Activated gamma-delta T cell treated with anti-CD3 and anti-CD28 coated beads, Interleukin-2, amount 50 U/mL, for 16 hours (primary cell): ENCODE results near the gene MC1R.
"Not testable (repeated sequence)": the region's sequence is repeated elsewhere in the genome, so short reads cannot be mapped to it uniquely, and the experiment has no call there.

Experiments
- DNase-seq: peaks from one replicate; pipeline ENCODE4 v3.0.0-alpha.2; 2020; ENCODE audit warnings: low read depth

Gene MC1R

DNA sequence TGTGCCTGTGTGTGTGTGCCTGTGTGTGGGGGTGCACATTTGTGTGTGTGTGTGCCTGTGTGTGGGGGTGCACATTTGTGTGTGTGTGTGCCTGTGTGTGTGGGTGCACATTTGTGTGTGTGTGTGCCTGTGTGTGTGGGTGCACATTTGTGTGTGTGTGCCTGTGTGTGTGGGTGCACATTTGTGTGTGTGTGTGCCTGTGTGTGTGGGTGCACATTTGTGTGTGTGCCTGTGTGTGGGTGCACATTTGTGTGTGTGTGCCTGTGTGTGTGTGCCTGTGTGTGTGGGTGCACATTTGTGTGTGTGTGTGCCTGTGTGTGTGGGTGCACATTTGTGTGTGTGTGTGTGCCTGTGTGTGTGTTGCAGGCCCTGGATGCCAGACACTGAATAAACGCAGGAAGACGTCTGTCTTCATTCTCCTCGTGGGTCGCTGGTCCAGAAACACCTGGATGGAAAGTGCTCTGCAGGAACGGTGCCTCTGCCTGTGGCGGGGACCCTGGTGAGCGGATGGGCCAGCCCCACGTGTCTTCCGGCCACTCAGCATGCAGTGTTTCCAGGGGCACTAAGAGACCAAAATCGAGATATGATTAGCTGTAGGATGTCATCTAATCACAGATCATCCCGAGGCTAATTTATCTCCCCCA, 3.9 kb upstream of the MC1R start:
- not testable (repeated sequence) for DNase-seq

DNA sequence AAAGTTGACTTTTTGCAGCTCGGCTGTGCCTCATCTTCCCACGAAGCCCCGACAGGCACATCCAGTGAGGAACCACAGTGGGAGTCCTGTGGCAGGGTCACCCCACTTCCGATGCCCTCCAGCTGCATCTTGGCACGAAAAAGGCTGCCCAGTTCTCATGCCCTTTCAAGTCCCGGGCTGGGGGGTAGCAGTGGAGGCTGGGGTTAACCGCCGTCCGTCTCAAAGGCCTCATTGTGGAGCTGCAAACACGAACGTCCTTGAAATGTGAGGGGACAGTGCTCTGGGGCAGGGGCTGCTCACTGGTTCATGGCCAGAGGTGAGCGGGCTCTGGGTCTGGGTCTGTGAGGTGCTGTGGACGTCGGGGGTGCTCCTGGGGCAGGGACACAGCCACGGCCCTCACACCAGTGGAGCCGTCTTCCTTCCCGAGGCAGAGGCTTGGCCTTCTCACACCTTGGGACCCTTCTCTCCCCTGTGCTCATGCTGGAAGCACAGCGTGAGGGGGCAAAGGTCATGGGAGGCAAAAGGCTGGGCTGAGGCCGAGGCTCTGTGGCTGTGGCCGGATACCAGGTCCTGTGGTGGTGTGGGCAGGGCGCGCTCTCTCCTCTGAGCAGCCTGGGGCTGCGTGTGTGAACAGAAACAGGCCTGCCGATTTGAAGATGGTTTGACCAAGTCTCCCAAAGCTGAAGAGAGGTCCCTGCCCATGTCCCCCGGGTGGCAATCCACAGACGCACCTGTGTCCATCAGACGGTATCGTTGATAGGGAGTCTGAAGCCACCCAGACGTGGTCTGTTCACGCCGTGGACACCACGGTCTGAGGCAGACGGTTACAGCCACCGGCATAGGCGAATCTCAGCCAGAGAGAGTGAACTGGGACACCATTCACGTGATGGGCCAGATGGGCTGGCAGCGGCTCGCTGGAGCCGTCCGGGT, 3.1 kb upstream of the MC1R start:
- no peak for DNase-seq

DNA sequence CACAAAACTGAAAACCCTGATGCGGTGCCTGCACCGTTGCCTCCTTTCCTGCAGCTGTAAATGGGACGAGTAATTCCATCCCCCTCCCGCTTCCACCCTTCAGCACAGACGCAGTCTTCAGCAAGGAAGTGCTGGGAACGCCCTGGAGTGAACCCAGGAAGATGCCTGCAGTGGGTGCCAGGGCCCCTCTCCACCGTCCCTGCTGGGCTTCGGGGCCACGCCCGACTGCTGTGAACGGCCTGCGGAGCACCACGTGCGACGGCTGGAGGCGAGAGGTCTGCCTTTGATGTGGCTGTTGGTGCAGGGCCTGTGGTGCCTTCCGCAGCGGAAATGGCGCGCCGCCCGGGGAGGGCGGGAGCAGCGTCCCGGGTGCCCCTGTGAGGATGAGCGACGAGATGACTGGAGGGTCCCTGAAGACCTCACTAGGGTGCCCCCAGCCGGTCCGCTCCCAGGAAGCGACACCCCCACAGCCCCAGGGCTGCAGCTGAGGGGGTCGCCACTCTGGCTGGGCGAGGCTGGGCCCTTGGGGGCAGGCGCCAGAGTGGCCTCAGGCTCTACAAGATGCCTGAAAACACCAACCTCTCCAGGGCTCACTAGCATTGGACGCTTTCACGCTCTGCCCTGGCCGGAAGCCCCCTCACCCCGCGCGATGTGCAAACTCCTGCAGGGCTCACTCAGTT, 749 bp upstream of the MC1R start:
- peak; percentile 73 for DNase-seq

DNA sequence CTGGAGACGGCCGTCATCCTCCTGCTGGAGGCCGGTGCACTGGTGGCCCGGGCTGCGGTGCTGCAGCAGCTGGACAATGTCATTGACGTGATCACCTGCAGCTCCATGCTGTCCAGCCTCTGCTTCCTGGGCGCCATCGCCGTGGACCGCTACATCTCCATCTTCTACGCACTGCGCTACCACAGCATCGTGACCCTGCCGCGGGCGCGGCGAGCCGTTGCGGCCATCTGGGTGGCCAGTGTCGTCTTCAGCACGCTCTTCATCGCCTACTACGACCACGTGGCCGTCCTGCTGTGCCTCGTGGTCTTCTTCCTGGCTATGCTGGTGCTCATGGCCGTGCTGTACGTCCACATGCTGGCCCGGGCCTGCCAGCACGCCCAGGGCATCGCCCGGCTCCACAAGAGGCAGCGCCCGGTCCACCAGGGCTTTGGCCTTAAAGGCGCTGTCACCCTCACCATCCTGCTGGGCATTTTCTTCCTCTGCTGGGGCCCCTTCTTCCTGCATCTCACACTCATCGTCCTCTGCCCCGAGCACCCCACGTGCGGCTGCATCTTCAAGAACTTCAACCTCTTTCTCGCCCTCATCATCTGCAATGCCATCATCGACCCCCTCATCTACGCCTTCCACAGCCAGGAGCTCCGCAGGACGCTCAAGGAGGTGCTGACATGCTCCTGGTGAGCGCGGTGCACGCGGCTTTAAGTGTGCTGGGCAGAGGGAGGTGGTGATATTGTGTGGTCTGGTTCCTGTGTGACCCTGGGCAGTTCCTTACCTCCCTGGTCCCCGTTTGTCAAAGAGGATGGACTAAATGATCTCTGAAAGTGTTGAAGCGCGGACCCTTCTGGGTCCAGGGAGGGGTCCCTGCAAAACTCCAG, 1.1 kb downstream of the MC1R start:
- no peak for DNase-seq

DNA sequence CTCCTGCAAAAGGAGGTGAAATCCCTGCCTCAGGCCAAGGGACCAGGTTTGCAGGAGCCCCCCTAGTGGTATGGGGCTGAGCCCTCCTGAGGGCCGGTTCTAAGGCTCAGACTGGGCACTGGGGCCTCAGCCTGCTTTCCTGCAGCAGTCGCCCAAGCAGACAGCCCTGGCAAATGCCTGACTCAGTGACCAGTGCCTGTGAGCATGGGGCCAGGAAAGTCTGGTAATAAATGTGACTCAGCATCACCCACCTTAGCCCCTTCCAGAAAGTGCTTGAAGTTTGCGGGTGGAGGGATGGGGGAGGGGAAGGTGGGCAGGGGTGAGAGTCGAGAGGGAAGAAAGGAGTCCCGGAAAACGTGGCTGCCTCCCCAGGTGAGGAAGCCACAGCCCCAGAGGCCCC, 2.1 kb downstream of the MC1R start:
- DNase-seq = no peak

DNA sequence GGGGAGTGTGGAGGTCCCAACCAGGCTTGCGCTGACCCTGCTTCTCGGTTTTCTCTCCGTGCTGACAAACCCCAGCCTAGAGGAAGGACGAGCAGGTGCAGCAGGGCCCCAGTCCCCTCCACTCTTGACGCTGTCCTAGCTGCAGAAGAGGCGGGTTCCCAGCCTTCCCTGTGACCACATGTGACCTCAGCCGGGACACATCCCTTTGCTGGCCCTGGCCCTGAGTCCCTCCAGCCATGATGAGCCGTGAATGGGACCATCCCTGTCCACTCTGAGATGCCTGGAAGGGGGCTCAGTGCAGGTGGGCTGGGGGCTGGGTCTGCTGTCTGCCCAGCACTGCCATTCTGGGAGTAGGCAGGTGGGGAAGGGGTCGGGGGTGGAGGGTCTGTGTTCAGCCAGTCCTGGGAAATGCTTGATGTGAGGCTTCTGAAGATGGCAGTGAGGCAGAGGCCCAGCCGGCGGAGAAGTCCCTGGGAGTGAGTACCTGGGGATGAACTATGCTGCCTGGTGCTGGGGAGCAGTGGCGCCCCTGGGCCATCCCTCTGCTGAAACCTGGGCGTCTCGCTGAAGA, 2.6 kb downstream of the MC1R start:
- DNase-seq = no peak

DNA sequence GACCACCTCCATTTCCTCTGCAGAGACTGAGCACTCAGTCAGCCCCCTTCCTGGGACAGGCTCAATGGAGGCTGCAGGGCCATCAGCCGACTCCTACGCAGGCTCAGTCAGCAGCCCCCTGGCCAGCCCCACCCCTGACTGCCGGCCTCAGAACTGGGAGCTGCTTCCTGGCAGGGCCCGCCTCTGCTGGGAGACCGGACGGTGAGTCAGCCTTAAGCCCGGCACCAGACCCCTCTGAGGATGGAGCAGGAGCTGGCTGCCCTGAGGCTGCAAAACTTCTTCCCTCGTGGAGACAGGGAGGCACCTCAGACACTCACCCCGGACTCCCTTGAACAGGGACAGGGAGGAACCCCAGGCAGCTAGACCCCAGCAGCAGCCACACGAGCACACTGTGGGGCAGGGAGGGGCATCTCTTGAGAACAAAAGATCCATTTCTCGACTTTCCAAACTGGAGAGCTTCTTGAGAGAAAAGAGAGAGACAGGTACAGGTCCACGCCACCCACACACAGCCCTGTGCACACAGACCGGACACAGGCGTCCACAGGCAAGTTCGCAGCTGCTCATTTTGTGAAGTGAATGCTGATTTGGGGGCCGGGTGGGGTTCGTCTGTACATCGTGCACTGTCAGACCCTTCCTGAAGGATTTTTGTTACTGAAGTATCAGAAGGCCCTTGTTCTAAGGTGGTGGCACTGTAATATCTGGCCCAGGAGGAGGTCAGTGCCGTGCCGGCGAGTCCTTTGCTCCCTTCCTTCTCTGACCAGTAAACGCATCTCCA, 3.2 kb downstream of the MC1R start:
- no peak for DNase-seq

DNA sequence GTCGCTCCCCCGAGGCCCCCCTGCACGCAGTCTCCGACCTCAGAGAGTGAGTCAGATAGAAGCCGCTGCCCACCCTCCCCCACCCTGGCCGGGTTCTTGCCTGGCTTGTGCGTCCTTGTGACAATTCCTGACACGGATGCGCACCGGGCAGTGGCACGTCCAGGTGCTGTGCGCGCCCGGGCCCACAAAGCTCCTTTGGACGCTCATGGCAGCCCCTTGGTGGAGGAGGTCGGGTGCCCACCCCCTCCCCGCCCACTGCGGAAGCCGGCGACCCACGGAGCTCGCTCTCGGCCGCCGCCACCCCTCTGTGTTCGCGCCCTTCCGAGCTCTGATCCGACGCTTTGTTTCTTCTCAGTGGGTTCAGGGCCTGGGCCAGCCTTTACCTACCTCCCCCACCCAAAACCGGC, 3.8 kb downstream of the MC1R start:
- DNase-seq = no peak

DNA sequence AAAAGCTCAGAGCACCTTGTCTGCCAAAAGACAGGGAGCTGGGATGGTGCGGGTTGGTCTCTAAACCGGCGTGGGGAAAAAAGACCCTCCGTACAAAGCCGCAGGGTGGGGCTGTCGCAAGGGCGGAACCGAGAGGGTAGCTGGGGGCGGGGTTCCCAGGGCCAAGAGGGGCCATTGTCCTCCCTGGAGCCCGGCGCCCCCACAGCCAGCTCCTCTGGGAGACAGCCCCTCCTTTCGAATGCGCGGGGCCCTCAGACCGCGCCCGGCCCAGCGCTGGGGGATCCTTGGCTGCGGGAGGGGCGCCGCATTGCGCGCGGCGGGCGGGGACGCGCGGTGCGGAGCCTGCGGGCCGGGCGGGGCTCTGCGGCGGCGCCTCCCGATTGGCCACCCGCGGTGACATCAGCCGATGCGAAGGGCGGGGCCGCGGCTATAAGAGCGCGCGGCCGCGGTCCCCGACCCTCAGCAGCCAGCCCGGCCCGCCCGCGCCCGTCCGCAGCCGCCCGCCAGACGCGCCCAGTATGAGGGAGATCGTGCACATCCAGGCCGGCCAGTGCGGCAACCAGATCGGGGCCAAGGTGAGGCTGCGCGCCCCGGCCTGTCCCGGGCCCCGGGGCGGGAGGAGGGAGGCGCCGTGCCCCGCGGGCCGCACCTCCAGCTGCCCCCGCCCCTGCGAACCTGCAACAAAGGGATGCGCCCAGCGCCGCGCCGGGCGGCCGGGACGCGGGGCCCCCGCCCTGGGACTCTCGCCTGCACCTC, 4.4 kb downstream of the MC1R start, which contains the start of gene TUBB3:
Gene TUBB3 (plus strand): TSS at position 459 of the 756 bp plus-strand sequence. CDS start 60 bp downstream, at position 519.
- no peak for DNase-seq

DNA sequence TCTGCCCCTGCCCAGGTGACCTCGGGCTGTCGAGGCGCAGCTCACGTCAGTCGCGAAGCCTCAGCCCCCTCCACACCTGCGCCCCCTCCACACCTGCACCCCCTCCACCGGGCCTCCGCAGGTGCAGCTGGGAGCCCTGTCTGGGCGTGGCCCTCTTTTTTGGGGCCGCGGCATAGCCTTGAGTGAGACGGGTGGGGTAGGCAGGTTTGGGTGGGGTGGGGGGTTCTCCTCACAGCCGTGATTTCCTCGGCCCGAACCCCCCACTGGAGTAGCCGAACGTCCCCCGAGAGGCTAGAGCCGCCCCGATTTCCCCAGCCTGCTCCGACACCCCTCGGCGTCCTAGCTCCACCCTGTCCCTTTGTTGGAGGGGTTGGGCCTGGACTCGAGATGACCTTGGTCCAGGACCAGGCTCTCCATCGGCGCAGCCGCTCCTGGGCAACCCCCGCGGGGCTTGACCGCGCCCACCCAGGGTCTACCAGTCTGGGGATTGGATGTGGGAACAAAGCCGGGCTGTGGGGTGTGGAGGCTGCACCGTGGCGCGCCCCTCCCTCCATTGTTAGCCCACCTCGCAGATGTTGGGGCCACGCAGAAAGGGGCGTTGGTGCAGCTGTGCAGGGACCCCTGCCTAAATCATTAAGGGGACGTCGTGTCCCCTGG, 5.1 kb downstream of the MC1R start:
- no peak for DNase-seq

DNA sequence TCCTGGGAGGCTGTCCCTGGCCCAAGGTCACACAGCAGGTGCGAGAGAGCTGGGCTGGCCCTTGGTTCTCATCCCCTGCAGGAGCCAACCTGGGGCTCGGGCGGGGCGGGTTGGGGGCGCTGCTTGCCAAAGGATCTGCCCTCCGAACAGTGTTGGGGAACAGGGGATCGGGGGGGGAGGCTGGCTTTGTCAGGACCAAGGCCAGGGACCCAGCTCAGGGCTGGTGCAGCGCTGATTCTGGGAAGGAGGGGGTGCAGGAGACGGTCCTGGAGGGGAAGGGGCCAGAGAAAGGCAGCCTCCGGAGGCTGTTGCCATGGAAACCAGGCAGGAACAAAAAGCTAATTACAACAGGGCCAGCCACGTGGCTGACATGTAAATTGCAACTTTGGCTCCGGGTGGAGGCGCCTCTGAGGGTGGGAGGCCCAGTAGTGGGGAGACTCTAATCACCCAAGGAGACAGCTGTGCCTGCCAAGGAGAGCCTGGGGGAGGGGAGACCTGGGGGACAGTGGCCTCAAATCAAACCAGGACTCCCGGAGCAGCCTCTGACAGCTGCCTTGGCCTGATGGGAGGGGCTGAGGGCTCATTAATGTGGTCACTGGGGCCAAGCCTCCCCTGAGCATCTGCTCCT, 5.7 kb downstream of the MC1R start:
- no peak for DNase-seq

DNA sequence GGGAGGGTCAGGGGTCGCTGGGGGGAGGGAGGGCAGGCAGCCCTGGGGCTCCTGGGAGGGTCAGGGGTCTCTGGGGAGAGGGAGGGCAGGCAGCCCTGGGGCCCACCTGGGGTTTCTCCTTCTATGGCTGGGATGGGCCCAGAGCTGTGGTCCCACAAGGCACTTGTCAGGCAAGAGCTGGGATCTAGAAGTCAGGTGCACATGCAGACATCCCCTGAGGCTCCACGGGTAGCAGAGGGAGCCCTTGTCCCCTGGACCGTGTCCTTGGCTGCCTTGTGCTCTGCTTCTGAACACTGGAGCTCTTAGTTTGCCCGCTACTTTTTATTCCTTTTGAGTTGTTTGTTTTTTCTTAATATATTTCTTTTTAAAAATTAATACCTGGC, 6.3 kb downstream of the MC1R start:
- DNase-seq = no peak

DNA sequence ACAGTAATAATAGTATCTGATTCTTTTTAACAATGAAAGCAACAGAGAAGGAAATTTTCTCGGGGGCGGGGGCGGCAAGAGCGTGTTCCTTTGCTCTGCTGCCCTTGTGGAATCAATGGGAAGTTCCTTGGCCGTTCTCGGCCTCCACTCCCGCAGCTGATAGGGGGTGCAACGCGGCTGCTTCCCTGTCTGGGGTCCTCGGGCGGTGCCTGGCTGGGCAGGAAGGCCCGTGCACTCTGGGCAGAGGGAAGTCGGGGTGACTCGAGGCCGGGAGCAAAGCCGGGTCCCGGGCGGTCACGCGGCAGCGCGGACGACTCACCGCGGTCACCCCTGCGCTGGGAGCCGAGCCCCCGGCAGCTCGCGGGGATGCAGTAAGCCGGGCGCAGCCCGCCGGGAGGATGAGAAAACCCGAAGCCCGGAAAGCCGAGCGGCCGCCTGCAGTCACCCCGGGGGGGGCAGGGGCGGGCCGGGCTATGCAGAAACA, 7.0 kb downstream of the MC1R start:
- no peak for DNase-seq

DNA sequence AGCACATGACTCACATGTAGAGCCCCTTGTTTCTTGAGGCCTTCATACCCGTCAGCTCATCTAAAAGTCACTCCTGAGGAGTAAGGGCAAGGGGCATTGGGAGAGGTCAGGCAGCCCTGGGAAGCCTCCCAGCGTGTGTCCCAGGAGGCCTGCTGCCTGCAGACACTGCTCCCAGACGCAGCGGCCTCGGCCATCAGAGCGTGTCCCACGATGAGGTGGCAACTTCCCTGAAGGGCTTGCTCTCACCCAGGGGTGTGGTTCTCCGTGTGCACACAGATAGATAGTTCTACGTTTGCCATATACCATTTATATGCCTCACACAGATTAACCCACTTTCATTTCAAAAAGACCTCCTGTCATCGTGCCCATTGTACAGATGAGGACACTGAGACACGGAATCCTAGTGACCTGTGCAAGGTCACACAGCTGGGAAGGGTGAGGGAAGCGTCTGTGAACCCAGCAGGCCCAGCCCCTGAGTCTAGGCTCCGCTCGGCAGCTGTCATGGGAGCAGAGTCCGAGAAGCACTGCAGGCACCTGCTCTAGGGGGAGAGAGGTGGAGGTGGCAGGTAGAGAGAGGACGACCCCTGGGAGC, 12.7 kb downstream of the MC1R start:
- no peak for DNase-seq

DNA sequence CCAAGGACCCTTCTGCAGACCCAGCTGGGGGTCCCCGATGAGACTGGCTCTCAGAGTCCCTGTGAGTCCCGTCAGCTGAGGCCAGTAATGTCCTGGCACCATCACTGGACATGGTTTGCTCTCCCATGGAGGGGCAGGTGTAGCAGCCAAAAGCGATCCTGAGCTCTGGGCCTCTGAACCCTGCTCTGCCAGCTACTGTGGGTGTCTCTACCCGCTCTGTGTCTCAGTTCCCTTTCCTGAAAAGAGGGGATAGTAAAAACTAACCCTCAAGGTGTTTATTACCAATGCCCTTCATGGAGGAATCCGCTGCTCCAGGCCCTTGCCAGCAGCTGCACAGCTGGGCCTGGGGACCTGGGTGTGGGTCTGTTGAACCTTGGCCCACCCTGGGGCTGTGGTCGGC, 13.3 kb downstream of the MC1R start:
- no peak for DNase-seq

DNA sequence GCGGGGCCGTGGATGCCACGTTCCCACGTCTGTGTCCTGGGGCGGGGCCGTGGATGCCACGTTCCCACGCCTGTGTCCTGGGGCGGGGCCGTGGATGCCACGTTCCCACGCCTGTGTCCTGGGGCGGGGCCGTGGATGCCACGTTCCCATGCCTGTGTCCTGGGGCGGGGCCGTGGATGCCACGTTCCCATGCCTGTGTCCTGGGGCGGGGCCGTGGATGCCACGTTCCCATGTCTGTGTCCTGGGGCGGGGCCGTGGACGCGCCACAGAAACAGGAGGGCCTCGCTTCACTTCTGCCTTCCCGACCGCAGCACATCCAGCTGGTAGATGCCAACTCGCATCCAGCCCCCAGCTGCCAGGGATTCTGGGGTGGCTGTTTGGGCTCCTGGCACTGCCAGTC, 15.4 kb downstream of the MC1R start:
- not testable (repeated sequence) for DNase-seq

DNA sequence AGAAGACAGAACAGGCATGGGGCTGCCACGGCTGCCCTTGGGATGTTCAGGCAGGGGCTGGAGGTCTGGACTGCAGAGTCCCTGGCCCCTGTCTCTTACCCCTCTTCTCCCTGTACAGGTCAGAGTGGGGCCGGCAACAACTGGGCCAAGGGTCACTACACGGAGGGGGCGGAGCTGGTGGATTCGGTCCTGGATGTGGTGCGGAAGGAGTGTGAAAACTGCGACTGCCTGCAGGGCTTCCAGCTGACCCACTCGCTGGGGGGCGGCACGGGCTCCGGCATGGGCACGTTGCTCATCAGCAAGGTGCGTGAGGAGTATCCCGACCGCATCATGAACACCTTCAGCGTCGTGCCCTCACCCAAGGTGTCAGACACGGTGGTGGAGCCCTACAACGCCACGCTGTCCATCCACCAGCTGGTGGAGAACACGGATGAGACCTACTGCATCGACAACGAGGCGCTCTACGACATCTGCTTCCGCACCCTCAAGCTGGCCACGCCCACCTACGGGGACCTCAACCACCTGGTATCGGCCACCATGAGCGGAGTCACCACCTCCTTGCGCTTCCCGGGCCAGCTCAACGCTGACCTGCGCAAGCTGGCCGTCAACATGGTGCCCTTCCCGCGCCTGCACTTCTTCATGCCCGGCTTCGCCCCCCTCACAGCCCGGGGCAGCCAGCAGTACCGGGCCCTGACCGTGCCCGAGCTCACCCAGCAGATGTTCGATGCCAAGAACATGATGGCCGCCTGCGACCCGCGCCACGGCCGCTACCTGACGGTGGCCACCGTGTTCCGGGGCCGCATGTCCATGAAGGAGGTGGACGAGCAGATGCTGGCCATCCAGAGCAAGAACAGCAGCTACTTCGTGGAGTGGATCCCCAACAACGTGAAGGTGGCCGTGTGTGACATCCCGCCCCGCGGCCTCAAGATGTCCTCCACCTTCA, 16.2 kb downstream of the MC1R start:
- DNase-seq = no peak
